ENCODE results near the gene ROBO1. TPM values are rescaled to one million over a fixed set of nuclear protein-coding genes. Genes with fewer than 3 reads are reported as not detected.

The ROBO1 gene
- total and polyA plus RNA-seq, 9 donors: 26.2 to 77.2 (median 38.7) TPM

DNA sequence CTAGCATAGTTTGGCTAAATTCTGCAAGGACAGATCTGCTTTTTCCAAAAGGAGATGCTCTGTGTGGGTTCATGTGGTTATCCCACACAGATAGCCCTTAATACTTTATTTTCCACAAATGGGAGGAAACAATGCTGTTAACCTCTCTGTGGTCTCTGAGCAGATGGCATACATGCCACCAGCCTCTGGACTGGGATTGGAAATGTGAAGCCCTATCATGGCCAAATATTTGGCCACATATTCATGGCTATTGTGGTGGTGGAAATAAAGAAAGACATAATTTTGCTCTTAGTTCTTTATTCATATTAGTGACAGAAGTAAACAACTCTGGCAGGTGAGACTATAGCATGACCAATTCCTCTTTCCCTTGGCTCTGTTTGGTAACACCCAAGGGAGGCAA lies 726.2 kb downstream of the ROBO1 start:
- Histone ChIP-seq H3K4me3 (ENCODE audit: low read length) (no peak overlapping the region), H3K27me3 (ENCODE audit: control insufficient read depth, insufficient read depth, low read length) (no peaks in the 10 kb centered on the region), H3K27ac (ENCODE audit: low read length) (no peak overlapping the region), H3K9me3 (replicated peaks; ENCODE audit: control insufficient read depth, low read depth, low read length) (no peaks in the 10 kb centered on the region), H3K36me3 (ENCODE audit: control insufficient read depth, insufficient read depth, low read length) (no peaks in the 10 kb centered on the region), H3K4me1 (ENCODE audit: control insufficient read depth, insufficient read depth, low read length) (no peaks in the 10 kb centered on the region)
- no peak for DNase-seq

DNA sequence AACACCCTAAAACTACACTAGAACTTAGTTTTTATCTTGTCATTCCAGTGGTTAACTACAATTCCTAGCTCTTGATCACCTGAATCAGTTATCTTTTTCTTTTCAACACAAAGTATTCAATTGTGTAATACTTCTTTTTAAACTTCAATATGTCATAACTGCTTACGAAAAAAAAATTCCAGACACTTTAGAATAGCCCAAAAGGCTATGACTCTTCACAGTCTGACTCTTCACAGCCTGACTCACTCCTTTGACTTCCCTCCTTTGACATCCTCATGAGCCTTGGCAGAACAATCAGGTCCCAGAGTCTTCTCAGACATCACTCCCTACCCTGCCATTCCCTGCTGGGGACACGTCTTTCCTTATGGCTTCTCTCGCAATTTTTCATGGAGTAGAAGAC lies 727.1 kb downstream of the ROBO1 start:
- H3K4me3 ChIP-seq (ENCODE audit: low read length): no peak overlapping the region
- no peaks in the 10 kb centered on the region for H3K36me3 ChIP-seq (ENCODE audit: control insufficient read depth, insufficient read depth, low read length)
- 80% methylated on average over 1 of the region's 3 CpGs for WGBS (ENCODE audit: insufficient coverage)
- H3K4me1 ChIP-seq (ENCODE audit: control insufficient read depth, insufficient read depth, low read length): no peaks in the 10 kb centered on the region
- no peaks in the 10 kb centered on the region for H3K27me3 ChIP-seq (ENCODE audit: control insufficient read depth, insufficient read depth, low read length)
- H3K9me3 ChIP-seq (replicated peaks; ENCODE audit: control insufficient read depth, low read depth, low read length): no peaks in the 10 kb centered on the region
- no peak for DNase-seq
- no peak overlapping the region for H3K27ac ChIP-seq (ENCODE audit: low read length)

DNA sequence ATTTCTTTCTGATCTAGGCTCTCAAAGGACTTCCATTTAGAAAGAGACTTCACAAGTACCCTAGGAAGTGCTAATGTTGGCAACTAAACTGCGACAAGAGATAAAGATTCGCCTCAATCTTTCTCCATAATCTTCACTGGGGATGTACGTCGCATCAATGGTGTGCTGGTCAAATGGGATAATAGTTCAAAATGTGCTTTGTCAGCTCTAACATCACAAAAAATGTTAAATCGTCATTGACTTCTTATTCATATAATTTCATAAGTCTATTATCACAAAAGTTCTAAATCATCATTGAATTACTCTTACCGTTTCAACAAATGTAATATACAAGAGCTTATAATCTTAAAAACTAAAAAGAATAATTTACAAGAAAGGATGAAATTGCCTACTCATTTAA lies 727.7 kb downstream of the ROBO1 start:
- H3K36me3 ChIP-seq (ENCODE audit: control insufficient read depth, insufficient read depth, low read length): no peaks in the 10 kb centered on the region
- H3K27ac ChIP-seq (ENCODE audit: low read length): no peak overlapping the region
- no peaks in the 10 kb centered on the region for H3K27me3 ChIP-seq (ENCODE audit: control insufficient read depth, insufficient read depth, low read length)
- H3K4me3 ChIP-seq (ENCODE audit: low read length): no peak overlapping the region
- WGBS (ENCODE audit: insufficient coverage): no CpG with 5 or more reads among the region's 6 CpGs
- DNase-seq: no peak
- H3K4me1 ChIP-seq (ENCODE audit: control insufficient read depth, insufficient read depth, low read length): no peaks in the 10 kb centered on the region
- H3K9me3 ChIP-seq (replicated peaks; ENCODE audit: control insufficient read depth, low read depth, low read length): no peaks in the 10 kb centered on the region

DNA sequence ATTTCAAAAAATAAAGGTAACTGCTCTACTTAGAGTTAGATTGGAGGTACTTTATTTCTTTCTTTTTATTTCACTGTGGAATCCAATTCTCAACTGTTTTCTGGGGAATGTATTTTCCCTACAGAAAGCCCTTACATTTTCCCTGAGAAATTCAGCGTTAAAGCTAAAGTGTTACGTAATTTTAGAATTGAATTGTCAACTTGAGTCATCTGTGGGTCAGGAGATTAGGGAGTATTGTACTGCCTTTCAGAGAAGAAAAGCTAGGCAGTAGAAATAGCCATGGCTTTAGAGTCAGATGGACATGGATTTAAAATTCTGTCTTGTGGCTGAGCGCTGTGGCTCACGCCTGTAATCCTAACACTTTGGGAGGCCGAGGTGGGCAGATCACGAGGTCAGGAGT lies 728.6 kb downstream of the ROBO1 start:
- 94% methylated on average over 6 of the region's 6 CpGs for WGBS (ENCODE audit: insufficient coverage)
- H3K27me3 ChIP-seq (ENCODE audit: control insufficient read depth, insufficient read depth, low read length): no peaks in the 10 kb centered on the region
- DNase-seq: no peak
- no peaks in the 10 kb centered on the region for H3K36me3 ChIP-seq (ENCODE audit: control insufficient read depth, insufficient read depth, low read length)
- H3K4me1 ChIP-seq (ENCODE audit: control insufficient read depth, insufficient read depth, low read length): no peaks in the 10 kb centered on the region
- no peaks in the 10 kb centered on the region for H3K9me3 ChIP-seq (replicated peaks; ENCODE audit: control insufficient read depth, low read depth, low read length)
- H3K27ac ChIP-seq (ENCODE audit: low read length): no peak overlapping the region
- H3K4me3 ChIP-seq (ENCODE audit: low read length): no peak overlapping the region

DNA sequence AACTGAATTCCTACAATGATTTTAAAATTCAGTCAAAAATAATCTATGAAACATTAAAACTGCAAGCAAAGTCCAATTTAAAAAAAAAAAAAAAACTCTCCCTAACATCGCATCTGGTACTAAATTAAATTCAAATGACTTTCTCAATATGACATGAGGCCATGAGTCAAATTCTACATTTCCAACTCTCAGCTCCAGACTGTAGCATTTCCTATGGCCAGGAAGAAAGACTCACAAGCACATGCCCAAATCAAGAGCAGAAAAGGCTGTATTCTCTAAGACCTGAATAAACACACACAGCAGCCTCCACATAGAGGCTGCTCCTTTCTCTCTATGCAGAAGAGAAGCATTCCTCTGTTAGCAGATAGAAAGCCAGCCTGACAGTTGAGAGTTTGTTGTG lies 729.2 kb downstream of the ROBO1 start:
- Histone ChIP-seq H3K36me3 (ENCODE audit: control insufficient read depth, insufficient read depth, low read length) (no peaks in the 10 kb centered on the region), H3K9me3 (replicated peaks; ENCODE audit: control insufficient read depth, low read depth, low read length) (no peaks in the 10 kb centered on the region), H3K4me1 (ENCODE audit: control insufficient read depth, insufficient read depth, low read length) (no peaks in the 10 kb centered on the region), H3K27me3 (ENCODE audit: control insufficient read depth, insufficient read depth, low read length) (no peaks in the 10 kb centered on the region), H3K27ac (ENCODE audit: low read length) (no peak overlapping the region), H3K4me3 (ENCODE audit: low read length) (no peak overlapping the region)
- no CpG with 5 or more reads among the region's 1 CpG for WGBS (ENCODE audit: insufficient coverage)
- DNase-seq: no peak

DNA sequence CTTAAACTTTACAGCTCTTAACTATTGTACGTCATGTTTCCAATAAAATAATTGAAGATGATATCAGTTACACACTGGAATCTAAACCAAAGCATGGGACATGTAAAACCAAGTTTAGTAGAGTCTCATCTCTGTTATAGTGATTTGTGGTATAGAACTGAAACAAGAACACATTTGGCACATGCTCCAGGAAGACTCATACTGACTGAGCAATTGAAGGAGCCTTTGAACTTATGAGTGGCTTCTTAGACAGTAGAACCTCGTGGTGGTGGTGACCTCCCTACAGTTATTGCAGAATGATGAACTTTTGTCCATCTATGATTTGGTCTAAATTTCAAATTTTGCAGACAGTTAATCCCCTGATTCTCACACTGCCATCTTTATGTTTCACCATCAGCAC lies 729.7 kb downstream of the ROBO1 start:
- H3K9me3 ChIP-seq (replicated peaks; ENCODE audit: control insufficient read depth, low read depth, low read length): no peaks in the 10 kb centered on the region
- H3K27ac ChIP-seq (ENCODE audit: low read length): no peak overlapping the region
- H3K4me3 ChIP-seq (ENCODE audit: low read length): no peak overlapping the region
- DNase-seq: no peak
- no peaks in the 10 kb centered on the region for H3K36me3 ChIP-seq (ENCODE audit: control insufficient read depth, insufficient read depth, low read length)
- H3K27me3 ChIP-seq (ENCODE audit: control insufficient read depth, insufficient read depth, low read length): no peaks in the 10 kb centered on the region
- no peaks in the 10 kb centered on the region for H3K4me1 ChIP-seq (ENCODE audit: control insufficient read depth, insufficient read depth, low read length)
- WGBS (ENCODE audit: insufficient coverage): 57% methylated on average over 1 of the region's 2 CpGs

DNA sequence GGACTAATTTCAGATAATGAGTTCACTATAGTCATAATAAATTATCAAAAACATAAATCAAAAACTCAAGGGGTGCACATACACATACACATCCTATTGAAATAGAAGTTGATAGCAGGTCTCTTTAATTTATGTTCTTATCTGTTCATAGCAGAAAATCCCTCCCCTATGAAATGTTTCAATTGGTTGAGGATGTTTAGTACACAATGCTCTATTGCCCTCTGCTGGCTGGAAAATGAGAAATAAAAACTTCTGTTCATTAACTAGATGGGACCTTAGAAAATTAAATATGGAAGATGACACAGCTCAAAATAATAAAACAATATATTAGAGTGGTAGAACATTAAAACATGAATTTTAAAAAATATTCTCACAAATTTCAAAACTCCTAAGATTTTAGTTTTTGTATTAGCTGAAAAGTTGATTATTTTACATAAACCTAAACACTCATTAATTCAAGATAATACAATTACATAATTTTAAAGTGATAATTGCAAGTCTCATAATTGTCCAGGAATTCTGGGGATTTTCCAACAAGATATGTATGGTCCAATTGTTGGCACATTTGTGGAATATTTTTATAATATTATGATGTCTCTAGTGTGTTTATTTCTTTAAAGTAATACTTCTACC lies 735.0 kb downstream of the ROBO1 start:
- no peaks in the 10 kb centered on the region for H3K9me3 ChIP-seq (replicated peaks; ENCODE audit: control insufficient read depth, low read depth, low read length)
- no peak overlapping the region for H3K27ac ChIP-seq (ENCODE audit: low read length)
- H3K4me1 ChIP-seq (ENCODE audit: control insufficient read depth, insufficient read depth, low read length): no peaks in the 10 kb centered on the region
- H3K4me3 ChIP-seq (ENCODE audit: low read length): no peak overlapping the region
- no peaks in the 10 kb centered on the region for H3K27me3 ChIP-seq (ENCODE audit: control insufficient read depth, insufficient read depth, low read length)
- no peaks in the 10 kb centered on the region for H3K36me3 ChIP-seq (ENCODE audit: control insufficient read depth, insufficient read depth, low read length)
- DNase-seq: peak; percentile 74

DNA sequence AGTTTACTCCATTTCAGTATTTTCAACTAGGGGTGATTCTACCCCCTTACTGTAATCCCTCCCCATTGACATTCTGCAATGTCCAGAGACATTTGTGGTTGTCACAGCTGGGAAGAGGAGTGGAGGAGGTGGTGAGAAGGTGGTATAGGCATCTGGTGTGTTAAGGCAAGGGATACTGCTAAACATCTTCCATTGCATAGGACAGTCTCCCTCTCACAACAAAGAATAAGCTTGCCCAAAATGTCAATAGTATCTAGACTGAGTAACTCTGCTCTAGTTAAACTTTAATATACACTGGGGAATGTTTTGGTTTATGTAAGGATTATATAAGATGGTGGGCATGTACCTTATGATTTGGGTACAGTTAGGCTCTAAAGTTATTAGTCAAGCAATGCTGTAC lies 737.6 kb downstream of the ROBO1 start:
- no peaks in the 10 kb centered on the region for H3K4me1 ChIP-seq (ENCODE audit: control insufficient read depth, insufficient read depth, low read length)

DNA sequence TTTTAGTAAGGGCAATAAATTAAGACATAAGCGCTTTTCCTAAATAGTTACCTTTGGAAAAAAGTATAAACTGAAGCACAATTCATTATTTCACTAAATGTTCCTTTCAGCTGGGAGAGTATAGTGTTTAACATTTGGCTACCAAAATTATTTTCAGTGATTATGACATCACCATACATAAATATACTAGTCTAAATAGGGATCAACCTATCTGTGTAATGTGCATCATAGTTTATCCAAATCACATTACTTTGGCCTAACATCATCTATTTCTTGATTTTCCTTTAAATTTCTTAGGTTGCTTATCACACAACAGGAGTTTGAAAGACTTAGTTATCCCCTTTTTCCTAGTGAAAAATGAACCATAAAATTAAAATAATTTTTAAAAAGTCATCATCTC lies 738.9 kb downstream of the ROBO1 start:
- WGBS (ENCODE audit: insufficient coverage): no CpG with 5 or more reads among the region's 1 CpG
- no peak for DNase-seq

More for the DNA sequence above, 737.6 kb downstream of the ROBO1 start:
- no peaks in the 10 kb centered on the region for H3K36me3 ChIP-seq (ENCODE audit: control insufficient read depth, insufficient read depth, low read length)
- H3K27ac ChIP-seq (ENCODE audit: low read length): no peak overlapping the region
- H3K27me3 ChIP-seq (ENCODE audit: control insufficient read depth, insufficient read depth, low read length): no peaks in the 10 kb centered on the region
- no peak for DNase-seq
- no peaks in the 10 kb centered on the region for H3K9me3 ChIP-seq (replicated peaks; ENCODE audit: control insufficient read depth, low read depth, low read length)
- H3K4me3 ChIP-seq (ENCODE audit: low read length): no peak overlapping the region

DNA sequence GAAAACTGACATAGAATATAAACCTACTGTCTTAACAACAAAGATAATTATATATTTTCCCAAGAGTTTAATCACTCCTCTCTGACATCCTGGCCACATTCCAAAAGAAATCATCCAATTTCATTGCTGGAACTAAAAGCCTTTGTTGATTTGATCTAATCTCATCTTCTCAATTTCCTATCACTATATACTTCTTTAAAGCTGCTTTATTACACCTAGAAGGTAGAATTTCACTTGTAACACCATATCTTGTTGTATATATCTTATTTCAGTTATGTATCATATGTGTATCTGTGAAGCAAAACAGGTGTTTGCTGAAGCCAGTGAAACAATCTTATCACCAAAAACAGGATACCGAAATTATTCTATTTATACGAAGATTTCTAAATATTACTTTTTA lies 740.2 kb downstream of the ROBO1 start:
- Histone ChIP-seq H3K36me3 (ENCODE audit: control insufficient read depth, insufficient read depth, low read length) (no peaks in the 10 kb centered on the region), H3K27ac (ENCODE audit: low read length) (no peak overlapping the region), H3K27me3 (ENCODE audit: control insufficient read depth, insufficient read depth, low read length) (no peaks in the 10 kb centered on the region), H3K4me1 (ENCODE audit: control insufficient read depth, insufficient read depth, low read length) (no peaks in the 10 kb centered on the region), H3K4me3 (ENCODE audit: low read length) (no peak overlapping the region), H3K9me3 (replicated peaks; ENCODE audit: control insufficient read depth, low read depth, low read length) (no peaks in the 10 kb centered on the region)
- DNase-seq: no peak
- WGBS (ENCODE audit: insufficient coverage): no CpG with 5 or more reads among the region's 2 CpGs

More for the DNA sequence above, 738.9 kb downstream of the ROBO1 start:
- no peaks in the 10 kb centered on the region for H3K9me3 ChIP-seq (replicated peaks; ENCODE audit: control insufficient read depth, low read depth, low read length)
- H3K27ac ChIP-seq (ENCODE audit: low read length): no peak overlapping the region
- no peaks in the 10 kb centered on the region for H3K4me1 ChIP-seq (ENCODE audit: control insufficient read depth, insufficient read depth, low read length)
- no peak overlapping the region for H3K4me3 ChIP-seq (ENCODE audit: low read length)
- no peaks in the 10 kb centered on the region for H3K36me3 ChIP-seq (ENCODE audit: control insufficient read depth, insufficient read depth, low read length)
- H3K27me3 ChIP-seq (ENCODE audit: control insufficient read depth, insufficient read depth, low read length): no peaks in the 10 kb centered on the region

DNA sequence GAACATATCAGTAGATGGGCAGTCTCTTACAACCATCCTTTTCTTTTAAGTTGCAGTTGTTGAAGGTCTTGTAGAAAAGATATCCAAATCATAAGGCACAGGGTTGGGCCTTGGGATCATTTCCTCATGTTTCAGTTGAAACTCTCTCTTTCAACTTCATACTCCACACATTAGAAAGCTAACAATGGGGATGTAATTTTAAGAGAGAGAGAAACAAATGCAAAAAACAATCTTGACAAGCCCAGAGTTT lies 747.9 kb downstream of the ROBO1 start:
- peaks cover 16% of the 10 kb centered on the region for H3K27me3 ChIP-seq (ENCODE audit: control insufficient read depth, insufficient read depth, low read length)
- no peaks in the 10 kb centered on the region for H3K4me1 ChIP-seq (ENCODE audit: control insufficient read depth, insufficient read depth, low read length)
- no peak overlapping the region for H3K4me3 ChIP-seq (ENCODE audit: low read length)
- no peaks in the 10 kb centered on the region for H3K9me3 ChIP-seq (replicated peaks; ENCODE audit: control insufficient read depth, low read depth, low read length)
- no peaks in the 10 kb centered on the region for H3K36me3 ChIP-seq (ENCODE audit: control insufficient read depth, insufficient read depth, low read length)
- DNase-seq: no peak
- no peak overlapping the region for H3K27ac ChIP-seq (ENCODE audit: low read length)
